Measurements from ENCODE around the gene LRRC8B.
A peak's percentile ranks its signal among the peaks of the same experiment; 100 is the strongest.

LRRC8B gene

DNA sequence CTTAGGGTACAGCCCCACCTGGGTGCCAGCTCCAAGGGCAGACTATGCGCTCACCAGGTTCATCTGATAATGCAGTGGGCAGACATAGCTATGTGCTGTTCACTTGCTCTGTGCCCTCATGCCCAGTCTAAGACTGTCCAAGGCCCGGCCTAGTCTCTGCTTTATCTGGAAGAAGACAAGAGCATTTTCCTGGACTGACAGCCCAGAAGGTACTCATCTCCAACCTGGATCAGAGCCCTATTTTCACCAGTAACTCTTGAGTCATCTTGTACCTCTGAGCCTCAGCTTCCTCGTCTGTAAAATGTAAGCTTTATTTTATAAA lies 79.7 kb downstream of the LRRC8B start:
- in situ Hi-C loops (cut with HindIII; ENCODE audit: low sequenced_read_pairs) = no loop called here
- TF ChIP-seq, protein P1, sequence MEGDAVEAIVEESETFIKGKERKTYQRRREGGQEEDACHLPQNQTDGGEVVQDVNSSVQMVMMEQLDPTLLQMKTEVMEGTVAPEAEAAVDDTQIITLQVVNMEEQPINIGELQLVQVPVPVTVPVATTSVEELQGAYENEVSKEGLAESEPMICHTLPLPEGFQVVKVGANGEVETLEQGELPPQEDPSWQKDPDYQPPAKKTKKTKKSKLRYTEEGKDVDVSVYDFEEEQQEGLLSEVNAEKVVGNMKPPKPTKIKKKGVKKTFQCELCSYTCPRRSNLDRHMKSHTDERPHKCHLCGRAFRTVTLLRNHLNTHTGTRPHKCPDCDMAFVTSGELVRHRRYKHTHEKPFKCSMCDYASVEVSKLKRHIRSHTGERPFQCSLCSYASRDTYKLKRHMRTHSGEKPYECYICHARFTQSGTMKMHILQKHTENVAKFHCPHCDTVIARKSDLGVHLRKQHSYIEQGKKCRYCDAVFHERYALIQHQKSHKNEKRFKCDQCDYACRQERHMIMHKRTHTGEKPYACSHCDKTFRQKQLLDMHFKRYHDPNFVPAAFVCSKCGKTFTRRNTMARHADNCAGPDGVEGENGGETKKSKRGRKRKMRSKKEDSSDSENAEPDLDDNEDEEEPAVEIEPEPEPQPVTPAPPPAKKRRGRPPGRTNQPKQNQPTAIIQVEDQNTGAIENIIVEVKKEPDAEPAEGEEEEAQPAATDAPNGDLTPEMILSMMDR (IDR thresholded peaks at IDR 0.05; ENCODE audit: low read depth, low read length, missing control alignments) = no peak
- DNase-seq (ENCODE audit: low read depth) = no peak
- no peak overlapping the region for H3K4me3 ChIP-seq (ENCODE audit: low read depth, low read length)

DNA sequence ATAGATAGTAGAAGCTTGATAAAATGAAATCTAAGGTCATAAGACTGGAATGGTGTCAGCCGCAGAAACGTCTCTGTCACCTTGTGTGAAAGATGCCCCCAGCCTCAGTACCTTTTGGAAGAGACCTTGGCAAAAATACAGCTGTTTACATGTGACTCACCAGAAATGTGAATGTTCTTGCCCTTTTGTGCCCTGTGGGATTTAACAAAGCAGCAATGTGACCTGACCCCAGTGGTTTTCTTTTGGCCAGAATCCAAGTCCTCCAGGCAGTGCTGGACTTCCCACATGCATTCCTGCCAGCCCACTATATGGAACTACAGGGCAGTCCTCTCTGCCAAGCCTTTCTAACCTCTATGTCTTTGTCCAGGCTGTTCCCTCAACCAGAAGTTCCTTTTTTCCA lies 81.1 kb downstream of the LRRC8B start:
- DNase-seq (ENCODE audit: low read depth) = peak; percentile 46
- TF ChIP-seq, protein P1 (IDR thresholded peaks at IDR 0.05; ENCODE audit: low read depth, low read length, missing control alignments) = no peak
- H3K4me3 ChIP-seq (ENCODE audit: low read depth, low read length) = no peak overlapping the region
- in situ Hi-C loops (cut with HindIII; ENCODE audit: low sequenced_read_pairs) = loop anchor here (5.0 kb wide), 1 partner anchor 93 kb away; no protein-coding TSS in a partner anchor

DNA sequence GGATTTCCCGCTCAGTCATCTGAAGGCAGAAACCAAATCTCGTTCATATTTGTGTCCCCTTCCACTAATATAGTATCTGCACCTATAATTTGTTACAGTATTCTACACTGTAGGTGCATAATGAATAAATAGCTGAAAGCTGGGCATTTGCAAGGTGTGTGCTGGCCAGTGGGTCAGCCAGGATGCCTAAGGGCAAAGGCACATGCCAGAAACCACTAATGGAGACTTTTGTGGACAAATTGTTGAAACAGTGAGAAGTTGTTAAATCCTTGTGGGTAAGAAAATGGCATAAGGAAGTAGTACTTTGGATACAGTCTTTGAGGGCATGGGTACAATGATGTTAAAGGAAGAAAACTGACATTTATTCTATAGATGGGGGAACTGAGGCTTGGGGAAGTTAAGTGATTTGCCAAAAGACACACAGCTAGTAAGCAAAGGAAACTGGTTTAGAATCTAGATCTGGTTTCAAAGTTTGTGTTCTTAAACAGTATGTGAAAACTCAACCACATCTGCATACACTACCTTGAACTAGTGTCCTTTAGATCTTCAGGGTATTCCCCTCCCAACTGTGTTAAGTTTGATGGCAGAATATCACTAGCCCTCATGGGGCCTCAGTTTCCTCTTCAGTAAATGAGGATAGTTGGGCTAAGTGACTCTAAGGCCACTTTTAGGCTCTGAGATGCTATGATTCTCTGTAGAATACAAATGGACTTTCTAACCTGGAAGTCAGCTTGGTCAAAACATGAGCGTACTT lies 81.8 kb downstream of the LRRC8B start:
- DNase-seq (ENCODE audit: low read depth) = no peak

DNA sequence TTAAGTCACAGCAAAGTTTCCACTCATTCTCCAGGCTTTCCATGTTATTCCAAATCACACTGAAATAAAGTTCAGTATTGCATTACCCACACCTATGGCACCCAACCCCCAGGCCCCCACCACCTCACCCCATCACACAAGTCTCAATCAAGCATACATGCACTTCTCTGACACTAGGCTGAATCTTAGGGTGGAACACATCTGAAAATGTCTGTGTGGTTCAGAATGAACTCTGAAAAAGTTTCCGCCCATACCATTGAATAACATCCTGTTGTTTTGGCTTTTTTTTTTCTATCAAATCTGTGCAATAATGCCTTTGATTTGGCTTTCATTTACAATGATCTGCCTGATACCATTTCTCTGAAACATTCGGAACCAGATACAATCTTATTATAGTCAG lies 82.5 kb downstream of the LRRC8B start:
- TF ChIP-seq, protein P1 (IDR thresholded peaks at IDR 0.05; ENCODE audit: low read depth, low read length, missing control alignments) = no peak
- no peak for DNase-seq (ENCODE audit: low read depth)
- in situ Hi-C loops (cut with HindIII; ENCODE audit: low sequenced_read_pairs) = loop anchor here (5.0 kb wide), 1 partner anchor 95 kb away; no protein-coding TSS in a partner anchor
- no peak overlapping the region for H3K4me3 ChIP-seq (ENCODE audit: low read depth, low read length)

More for the DNA sequence above, 81.8 kb downstream of the LRRC8B start:
- TF ChIP-seq, protein P1 (IDR thresholded peaks at IDR 0.05; ENCODE audit: low read depth, low read length, missing control alignments) = no peak
- in situ Hi-C loops (cut with HindIII; ENCODE audit: low sequenced_read_pairs) = loop anchor here (5.0 kb wide), 1 partner anchor 94 kb away; no protein-coding TSS in a partner anchor
- no peak overlapping the region for H3K4me3 ChIP-seq (ENCODE audit: low read depth, low read length)

DNA sequence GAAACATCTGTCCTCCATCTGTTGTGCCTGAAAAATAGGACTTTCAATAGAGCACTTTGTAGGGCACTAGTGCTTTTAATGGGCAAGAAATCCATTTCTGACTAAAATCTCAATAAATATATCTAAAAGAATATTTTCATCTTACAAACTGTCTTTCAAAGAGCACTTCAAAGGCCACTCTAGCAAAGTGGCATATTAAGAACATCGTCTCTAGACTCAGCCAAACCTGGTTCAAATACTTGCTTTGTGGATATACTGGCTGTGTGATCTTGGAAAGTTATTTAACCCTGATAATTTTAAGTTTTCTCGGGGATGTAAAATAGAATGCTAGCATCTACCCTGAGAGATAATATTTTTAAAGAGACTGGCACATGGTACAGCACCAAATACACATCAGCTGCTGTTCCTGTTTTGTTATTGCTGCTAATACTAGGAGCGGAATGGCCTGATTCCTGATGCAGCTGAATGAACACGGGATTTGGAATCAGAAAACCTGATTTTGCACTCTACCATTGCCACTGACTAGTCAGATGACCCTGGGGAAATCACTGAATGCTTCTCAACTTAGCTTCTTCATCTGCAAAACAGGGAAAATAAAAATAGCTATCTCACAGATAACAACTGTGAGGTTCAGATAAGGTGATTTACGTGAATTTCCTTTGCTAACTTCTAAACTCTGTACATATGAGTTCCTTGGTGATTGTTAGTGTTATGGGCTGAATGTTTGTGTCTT lies 83.1 kb downstream of the LRRC8B start:
- no peak overlapping the region for H3K4me3 ChIP-seq (ENCODE audit: low read depth, low read length)
- in situ Hi-C loops (cut with HindIII; ENCODE audit: low sequenced_read_pairs) = loop anchor here (5.0 kb wide), 1 partner anchor 95 kb away; no protein-coding TSS in a partner anchor
- DNase-seq (ENCODE audit: low read depth) = no peak
- TF ChIP-seq, protein P1 (IDR thresholded peaks at IDR 0.05; ENCODE audit: low read depth, low read length, missing control alignments) = no peak

DNA sequence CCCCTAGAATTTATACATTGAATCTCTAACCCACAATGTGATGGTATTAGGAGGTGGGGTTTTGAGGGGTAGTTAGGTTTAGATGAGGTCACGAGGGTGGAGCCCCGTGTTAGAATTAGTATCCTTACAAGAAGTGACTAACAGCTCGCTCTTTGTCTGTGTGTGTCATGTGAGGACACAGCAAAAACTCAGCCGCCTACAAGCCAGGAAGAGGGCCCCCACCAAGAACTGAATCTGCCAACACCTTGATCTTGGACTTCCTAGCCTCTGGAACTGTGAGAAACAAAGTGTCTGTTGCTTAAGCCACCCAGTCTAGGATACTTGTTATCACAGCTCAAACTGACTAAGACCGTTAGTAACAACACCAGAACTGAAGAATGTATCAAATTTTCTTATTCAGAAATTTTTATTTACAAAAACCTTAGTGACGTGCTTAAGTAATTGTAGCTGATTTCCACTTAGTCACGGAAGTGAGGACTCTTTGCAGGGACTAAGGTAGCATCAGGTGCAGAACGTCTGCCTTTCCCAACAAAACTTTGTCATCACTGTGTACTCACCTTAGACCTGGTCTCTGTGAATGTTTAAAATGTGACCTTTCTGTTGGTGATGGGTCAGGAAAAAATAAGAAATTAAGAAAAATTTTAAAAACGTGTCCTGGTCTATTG lies 83.8 kb downstream of the LRRC8B start:
- no peak for DNase-seq (ENCODE audit: low read depth)
- TF ChIP-seq, protein P1 (IDR thresholded peaks at IDR 0.05; ENCODE audit: low read depth, low read length, missing control alignments) = no peak
- H3K4me3 ChIP-seq (ENCODE audit: low read depth, low read length) = no peak overlapping the region
- in situ Hi-C loops (cut with HindIII; ENCODE audit: low sequenced_read_pairs) = loop anchor here (5.0 kb wide), 1 partner anchor 96 kb away; no protein-coding TSS in a partner anchor
